Islet precursor cell (in vitro differentiated cells): ENCODE data around the gene LGALS9C.
"Not testable (repeated sequence)": the region's sequence is repeated elsewhere in the genome, so short reads cannot be mapped to it uniquely, and the experiment has no call there.

Experiments
- DNase-seq: peaks from one replicate; pipeline ENCODE4 v3.0.0-alpha.2; 2018

Gene LGALS9C

DNA sequence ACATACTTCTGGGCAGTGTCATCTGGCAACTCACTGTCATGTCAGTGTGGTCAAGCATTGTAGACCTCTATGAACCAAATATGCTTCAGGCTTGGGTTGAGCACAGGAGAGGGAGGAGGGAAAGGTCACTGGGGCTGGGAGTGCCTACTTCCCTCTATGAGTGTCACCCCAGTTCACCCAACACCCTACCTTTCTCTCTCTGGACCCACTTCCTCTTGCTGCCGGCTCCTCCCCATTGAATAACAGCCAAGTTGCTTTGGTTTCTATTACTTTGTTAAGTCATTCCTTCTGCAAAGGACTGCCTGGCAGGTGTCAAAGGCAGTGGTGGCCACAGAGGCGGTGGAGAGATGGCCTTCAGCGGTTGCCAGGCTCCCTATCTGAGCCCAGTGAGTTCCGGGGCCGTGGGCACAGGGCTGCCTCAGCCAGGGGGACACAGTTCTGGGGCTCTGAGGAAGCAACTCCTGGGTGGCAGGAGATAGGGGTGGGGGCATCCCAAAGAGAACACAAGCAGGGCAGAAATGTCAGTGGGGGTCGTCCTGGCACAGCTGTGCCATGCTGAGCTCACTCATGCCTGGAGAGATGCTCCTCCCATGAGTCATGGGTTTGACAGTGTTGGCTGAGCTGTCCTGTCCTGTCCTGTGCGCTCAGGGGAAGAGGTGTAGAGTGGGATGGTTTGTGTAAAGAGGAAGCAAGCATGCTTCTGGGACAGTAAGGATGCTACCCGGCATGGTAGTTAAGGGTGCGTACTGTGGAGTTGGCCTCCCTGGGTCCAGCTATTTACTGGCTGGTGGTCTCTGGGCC is at the start of gene LGALS9C:
TSS of gene LGALS9C (plus strand) at position 282 of the 801 bp plus-strand sequence. CDS start at position 348, 66 bp downstream.
- DNase-seq = peak; percentile 35

DNA sequence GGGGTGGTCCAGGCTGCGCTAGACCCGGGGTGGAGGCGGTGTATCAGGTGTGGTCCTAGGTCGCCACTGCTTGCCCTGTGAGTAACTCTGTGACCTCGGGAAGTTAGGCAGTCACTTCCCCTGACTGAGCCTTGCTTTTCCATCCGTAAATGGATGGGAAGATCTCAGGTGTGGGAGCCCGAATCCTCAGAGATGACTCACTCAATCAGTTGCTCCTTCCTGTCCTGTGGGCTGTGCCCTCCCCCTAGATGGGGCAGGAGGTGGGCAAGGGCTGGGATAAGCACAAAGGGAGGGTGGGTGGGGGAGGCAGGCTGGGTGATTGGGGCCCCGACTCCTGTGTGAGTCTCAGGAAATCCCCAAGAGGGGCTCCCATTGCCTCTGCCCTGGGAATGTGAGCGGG is 44.4 kb upstream of the LGALS9C start:
- not testable (repeated sequence) for DNase-seq

- DNase-seq = not testable (repeated sequence)
These were observed 37.1 kb upstream of the LGALS9C start for GRCh38 chr17:18439465-18439870.

- not testable (repeated sequence) for DNase-seq
These were observed 34.5 kb upstream of the LGALS9C start for GRCh38 chr17:18442093-18442492.

GRCh38 chr17:18442532-18442931 is 34.1 kb upstream of the LGALS9C start:
- not testable (repeated sequence) for DNase-seq

DNA sequence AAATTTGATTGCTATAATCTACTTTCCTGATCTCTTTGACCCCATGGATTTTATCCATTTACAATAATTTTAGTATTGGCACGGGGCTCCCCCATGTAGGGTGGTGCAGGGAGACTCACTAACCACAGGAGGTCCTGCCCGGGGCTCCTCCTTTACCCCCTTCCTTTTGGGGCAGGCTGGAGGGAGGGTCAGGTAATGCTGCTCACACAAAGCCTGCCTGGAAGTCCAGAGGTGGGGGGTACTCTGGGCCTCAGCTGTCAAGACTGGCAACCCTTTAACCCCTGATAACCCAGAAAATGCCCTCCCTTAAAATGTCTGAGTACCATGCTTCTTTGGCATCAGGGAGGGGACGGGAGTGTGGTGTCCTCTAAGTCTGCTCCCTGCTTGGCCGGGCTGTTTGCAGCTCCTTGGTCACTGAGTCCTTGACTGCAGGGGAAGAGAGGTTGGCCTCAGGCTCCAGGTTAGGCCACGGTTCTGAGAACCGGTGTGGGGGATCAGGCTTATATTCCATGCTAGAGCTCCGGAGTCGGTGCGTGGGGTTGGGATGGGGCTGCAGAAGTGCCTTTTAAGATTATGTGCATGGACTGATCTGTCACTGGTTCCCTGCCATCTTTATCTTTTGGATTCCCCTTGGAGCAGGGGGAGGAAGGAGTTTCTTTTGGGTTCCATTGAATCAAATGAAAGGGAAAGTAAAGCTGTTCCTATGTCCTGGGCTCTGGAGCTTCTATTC is 28.9 kb upstream of the LGALS9C start:
- DNase-seq = peak; percentile 16

DNA sequence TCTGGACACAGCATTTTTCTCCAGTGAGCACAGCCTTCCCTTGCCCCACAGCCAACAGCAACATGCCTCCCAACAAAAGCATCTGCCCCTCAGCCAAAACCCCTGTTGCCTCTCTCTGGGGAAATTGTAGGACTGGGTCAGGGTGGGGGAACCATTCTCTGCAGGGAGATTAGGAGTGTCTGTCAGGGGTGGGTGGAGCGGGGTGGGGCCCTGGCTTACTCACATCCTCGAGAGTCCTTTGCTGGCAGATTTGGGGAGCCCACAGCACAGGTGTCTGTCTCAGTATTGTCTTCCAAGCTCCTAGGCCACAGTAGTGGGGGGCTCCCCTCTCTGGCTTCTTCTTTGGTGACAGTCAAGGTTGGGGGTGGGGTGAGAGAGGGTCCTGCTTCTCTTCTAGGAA is 28.3 kb upstream of the LGALS9C start:
- DNase-seq = not testable (repeated sequence)

DNA sequence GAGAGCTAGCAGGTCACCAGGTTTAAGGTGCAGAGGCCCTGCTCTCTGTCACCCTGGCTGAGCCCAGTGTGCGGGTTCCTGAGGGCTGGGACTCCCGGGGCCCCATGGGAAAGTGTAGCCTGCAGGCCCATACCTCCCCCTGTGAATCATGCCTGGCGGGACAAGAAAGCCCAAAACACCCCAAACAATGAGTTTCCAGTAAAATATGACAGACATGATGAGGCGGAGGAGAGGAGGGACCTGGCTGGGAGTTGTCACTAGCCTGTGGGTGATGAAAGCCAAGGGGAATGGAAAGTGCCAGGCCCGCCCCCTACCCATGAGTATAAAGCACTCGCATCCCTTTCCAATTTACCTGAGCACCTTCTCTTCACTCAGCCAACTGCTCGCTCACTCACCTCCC is 26.8 kb upstream of the LGALS9C start:
- DNase-seq = peak; percentile 16

- peak; percentile 3 for DNase-seq
These were observed 25.6 kb upstream of the LGALS9C start for GRCh38 chr17:18450998-18451397.

GRCh38 chr17:18451969-18452368 is 24.6 kb upstream of the LGALS9C start:
- DNase-seq = peak; percentile 8

DNA sequence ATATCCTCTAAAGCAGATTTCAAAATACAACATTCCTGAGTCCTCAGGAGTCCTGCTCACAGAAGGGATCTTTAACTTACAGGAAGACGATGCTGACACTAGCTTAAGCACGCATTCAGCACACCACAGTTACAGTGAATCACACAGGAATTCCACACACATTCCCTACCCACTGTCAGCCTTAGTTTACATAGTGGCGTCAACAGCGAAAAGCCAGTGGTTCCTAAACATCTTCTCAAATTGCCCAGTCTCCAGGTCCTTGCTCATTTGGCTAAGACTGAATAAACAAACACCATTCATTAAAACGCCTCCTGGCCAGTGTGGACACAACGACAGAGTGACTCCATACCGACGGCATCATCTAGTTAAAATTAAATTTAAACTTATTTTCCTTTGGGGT is 17.6 kb upstream of the LGALS9C start:
- peak; percentile 53 for DNase-seq

DNA sequence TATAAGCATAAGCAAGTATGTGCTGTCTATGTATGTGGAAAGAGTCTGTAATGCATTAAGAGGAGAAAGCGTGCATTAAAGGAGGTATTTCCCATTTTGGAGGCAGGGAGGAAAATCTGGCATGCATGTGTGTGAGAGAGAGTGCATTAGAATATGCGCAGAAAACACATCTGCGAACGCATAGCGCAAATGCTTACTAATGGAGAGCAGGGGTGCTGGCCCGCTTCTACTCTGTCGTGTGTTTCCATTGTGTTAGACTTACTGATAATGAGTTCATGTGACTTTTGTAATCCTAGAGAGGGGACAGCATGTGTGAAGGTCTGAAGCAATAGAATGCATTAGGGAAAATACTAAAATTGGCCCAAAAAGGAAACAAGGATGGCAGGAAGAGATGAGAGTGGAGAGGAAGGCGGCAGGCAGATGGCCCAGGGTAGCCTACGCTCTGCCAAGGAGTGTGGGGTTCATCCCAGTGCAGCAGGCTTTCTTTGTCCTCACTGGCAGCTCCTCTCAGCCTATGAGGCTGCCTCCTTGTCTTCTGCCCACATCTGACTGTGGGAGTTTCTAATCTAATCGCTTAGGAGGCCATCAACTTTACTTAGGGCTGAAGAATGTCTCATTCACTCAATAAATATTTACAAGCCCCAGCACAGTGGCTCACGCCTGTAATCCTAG is 12.6 kb upstream of the LGALS9C start:
- not testable (repeated sequence) for DNase-seq

DNA sequence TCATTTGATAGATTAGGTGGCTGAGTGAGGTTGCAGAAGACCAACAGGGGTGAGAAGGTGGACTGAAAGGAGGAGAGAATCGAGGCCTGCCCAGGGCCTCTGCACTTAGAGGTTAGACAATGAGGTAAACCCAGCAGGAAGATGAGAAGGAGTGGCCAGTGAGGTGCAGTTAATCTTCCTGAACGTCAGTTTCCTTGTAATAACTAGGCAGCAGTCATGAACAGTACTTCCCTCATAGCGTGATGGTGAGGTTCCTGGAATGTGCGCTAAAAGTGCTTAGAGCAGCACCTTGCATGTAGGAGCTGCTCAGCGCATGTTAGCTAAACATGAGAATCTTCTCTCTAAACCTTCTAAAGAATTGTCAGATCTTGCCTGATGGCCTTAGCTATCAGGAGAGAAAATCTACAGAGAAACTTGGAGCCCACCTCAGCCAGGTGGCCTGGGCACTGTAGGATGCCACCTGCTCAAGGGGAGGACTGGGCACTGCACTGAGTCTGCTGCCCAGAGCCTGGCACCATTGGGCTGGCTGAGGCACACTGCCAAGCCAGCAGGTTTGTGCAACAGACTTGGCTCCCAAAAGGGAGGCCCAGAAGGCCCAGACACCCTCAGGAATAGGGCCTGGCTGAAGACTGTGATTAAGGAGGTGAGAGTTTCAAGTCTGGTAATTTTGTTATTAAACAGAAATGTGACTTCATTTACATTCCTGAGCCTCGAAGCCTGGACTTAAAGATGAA is 10.2 kb upstream of the LGALS9C start:
- DNase-seq = peak; percentile 0

DNA sequence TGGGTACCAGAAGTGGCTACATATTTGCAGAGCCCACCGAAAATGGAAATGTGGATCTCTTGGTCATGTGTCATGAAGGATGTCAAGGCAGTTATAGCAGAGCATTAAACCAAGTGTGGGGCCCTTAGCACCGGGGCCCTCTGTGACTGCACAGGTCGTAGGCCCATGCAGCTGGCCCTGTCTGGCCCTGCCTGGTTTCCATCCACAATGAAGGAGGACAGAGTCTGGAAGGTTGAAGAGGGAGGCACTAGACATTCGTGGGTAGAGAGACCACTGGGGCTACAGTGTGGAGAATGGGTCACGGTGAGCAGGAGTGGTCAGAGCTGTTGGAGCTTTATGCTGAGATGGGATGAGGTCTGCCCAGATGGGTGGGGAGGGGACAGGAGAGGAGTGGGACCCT is 9.6 kb upstream of the LGALS9C start:
- peak; percentile 17 for DNase-seq

- peak; percentile 6 for DNase-seq
These were observed 8.0 kb upstream of the LGALS9C start for GRCh38 chr17:18468472-18469171.

DNA sequence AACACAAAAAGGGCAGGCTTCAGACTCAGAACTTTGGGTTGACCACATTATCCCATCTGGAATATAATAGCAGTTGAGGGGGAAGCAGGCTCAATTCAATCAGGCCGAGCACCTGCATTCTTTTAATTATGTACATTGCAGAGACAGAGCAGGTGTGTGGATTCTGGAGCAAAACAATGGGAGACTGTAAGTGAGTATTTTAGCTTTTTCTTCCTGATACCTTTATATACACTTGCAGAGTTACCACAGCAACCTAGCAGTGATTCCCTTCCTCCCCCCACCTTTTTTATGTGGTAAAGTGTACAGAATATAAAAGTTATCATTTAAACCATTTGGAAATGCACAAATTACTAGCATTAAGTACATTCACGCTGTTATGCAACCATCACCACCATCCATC is 6.8 kb upstream of the LGALS9C start:
- not testable (repeated sequence) for DNase-seq

GRCh38 chr17:18470345-18470930 is 6.2 kb upstream of the LGALS9C start:
- not testable (repeated sequence) for DNase-seq

DNA sequence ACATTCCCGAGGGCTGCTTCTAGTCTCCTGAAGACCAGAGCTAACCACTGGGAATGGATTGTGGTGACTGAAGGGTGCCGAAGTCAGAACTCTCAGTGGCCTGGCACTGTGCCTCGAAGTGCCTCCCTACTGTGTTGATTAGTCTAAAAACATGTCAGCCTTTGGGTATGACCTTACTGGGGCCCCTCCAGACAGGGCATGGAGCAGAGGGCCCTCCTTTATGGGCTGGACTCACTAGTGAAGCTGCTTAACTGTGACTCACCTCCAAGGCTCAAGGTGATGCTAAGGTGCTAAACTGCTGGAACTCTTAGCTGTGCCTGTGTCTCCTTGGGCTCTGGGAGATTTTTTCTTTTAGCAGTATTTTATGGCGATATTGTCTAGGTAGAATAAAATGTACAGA is 2.6 kb upstream of the LGALS9C start:
- not testable (repeated sequence) for DNase-seq

DNA sequence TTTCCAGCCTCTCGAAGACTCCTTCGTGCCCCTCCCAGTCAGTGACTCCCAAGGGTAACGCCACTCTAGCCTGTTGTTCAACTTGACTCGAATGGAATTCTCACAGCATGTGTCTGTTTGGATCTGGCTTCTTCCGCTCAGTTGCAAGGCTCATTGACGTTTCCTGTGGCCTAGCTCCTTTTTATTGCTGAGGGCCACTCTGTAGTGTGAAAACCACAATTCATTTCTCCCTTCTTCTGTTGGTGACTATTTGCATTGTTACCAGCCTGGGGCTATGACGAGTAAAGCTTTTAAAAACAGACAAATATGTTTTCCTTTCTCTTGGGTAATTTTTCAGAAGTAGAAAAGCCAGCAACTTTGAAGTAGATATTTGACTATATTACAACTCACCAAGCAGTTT is 1.8 kb upstream of the LGALS9C start:
- DNase-seq = peak; percentile 41

DNA sequence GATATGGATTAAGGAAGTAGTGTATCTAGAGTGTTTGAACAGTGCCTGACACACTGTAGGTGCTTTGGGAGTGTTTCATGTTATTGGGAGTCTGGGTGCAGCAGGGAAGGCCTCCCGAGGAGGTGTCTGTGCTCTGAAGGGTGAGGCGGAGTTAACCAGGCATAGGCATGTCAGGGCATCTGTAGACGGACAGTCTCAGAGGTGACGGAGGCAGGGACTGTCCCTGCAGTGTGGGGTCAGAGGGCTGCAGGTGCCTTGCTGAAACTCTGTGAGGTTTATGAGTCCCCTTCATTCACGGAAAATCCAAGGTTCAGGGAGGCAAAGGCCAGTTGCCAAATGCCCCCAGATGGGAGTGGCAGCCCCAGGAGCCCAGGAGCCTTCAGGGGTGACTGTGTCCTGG is 778 bp downstream of the LGALS9C start:
- not testable (repeated sequence) for DNase-seq

DNA sequence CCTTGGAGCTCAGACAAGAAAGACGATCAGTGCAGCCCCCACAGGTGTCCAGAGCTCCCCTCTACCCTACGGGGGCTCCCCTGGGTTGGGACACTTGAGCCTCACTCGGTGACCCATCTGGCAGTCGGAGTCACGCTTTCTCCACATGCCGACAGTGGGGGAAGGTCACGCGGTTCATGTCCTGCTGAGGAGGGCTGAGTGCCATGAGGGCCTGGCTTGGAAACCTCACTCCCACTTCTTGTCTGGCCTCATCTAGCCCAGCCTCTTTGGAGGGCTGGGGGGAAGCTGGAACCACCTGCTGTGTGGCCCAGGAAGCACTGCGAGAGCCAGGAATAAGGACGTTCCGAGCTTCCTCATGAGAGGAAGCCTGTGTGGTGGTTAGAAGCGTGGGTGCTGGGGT is 1.8 kb downstream of the LGALS9C start:
- not testable (repeated sequence) for DNase-seq
